HepG2 (cell line): ENCODE data around the gene HSPA1L. TPM values are rescaled to one million over a fixed set of nuclear protein-coding genes. Genes with fewer than 3 reads are reported as not detected.

ENCODE experiments used
- ADNP ChIP-seq: sonication (generic); formaldehyde crosslinking; IDR thresholded peaks from 2 replicates; pipeline ENCODE4 v1.4.0; 2020; ENCODE audit warnings: missing genetic modification reagents
- ARID2 ChIP-seq: sonication (generic); formaldehyde crosslinking; IDR thresholded peaks from 2 replicates; pipeline ENCODE4 v1.8.1; 2022; ENCODE audit warnings: mild to moderate bottlenecking, missing genetic modification reagents, borderline replicate concordance
- ATF4 ChIP-seq, 2 experiments: fragments of 450-650 bp in 1 of 2; sonication (generic) in 1 of 2; formaldehyde crosslinking; IDR thresholded peaks; 2 replicates each; pipeline versions ENCODE4 v1.5.0 to v1.8.0; 2020 to 2022; ENCODE audit warnings: mild to moderate bottlenecking in 1 of 2, missing genetic modification reagents in 1 of 2
- BCL6 ChIP-seq: IDR thresholded peaks from 2 replicates; pipeline ENCODE4 v1.6.1; 2016; ENCODE audit warnings: missing genetic modification reagents, missing compliant biosample characterization
- BHLHE40 ChIP-seq: IDR thresholded peaks from 2 replicates; pipeline ENCODE4 v1.6.1; 2011; ENCODE audit warnings: low read length, improper control_type of control experiment
- EEA1 ChIP-seq: sonication (generic); formaldehyde crosslinking; IDR thresholded peaks from 2 replicates; pipeline ENCODE4 v1.5.1; 2020; ENCODE audit warnings: mild to moderate bottlenecking, missing genetic modification reagents, borderline replicate concordance
- KDM2A ChIP-seq: sonication (generic); formaldehyde crosslinking; IDR thresholded peaks from 2 replicates; pipeline ENCODE4 v1.4.0; 2020; ENCODE audit warnings: low read depth, missing genetic modification reagents, borderline replicate concordance
- MYC ChIP-seq: sonication (generic); formaldehyde crosslinking; IDR thresholded peaks from 2 replicates; pipeline ENCODE4 v1.9.0; 2021; ENCODE audit warnings: missing genetic modification reagents, borderline replicate concordance
- PATZ1 ChIP-seq: sonication (generic); formaldehyde crosslinking; IDR thresholded peaks from 2 replicates; pipeline ENCODE4 v1.4.0; 2020; ENCODE audit warnings: missing genetic modification reagents
- PHF21A ChIP-seq: sonication (generic); formaldehyde crosslinking; IDR thresholded peaks from 2 replicates; pipeline ENCODE4 v1.5.0; 2020; ENCODE audit warnings: mild to moderate bottlenecking, missing genetic modification reagents
- POLR2A ChIP-seq, 2 experiments: IDR thresholded peaks; 2 replicates each; pipeline ENCODE4 v1.6.1; 2011; ENCODE audit warnings: low read depth in 2 of 2, low read length in 2 of 2, mild to moderate bottlenecking in 1 of 2, moderate library complexity in 1 of 2; ENCODE audit not compliant: insufficient read depth in 1 of 2
- SIN3A ChIP-seq: IDR thresholded peaks from 2 replicates; pipeline ENCODE4 v1.6.1; 2011; ENCODE audit warnings: low read depth, mild to moderate bottlenecking, control low read depth, low read length, borderline replicate concordance
- TEAD3 ChIP-seq: optimal IDR thresholded peaks from 2 replicates; pipeline ENCODE3; 2016; ENCODE audit warnings: borderline replicate concordance
- TGIF2 ChIP-seq: IDR thresholded peaks from 2 replicates; pipeline ENCODE4 v1.6.1; 2016; ENCODE audit warnings: control low read depth, missing compliant biosample characterization
- WIZ ChIP-seq: sonication (generic); formaldehyde crosslinking; IDR thresholded peaks from 2 replicates; pipeline ENCODE4 v1.5.1; 2020; ENCODE audit warnings: mild to moderate bottlenecking, missing genetic modification reagents
- ZKSCAN8 ChIP-seq: IDR thresholded peaks from 2 replicates; pipeline ENCODE4 v1.6.1; 2016; ENCODE audit warnings: borderline replicate concordance, missing genetic modification reagents, missing compliant biosample characterization
- ZNF574 ChIP-seq: sonication (generic); formaldehyde crosslinking; IDR thresholded peaks from 2 replicates; pipeline ENCODE4 v1.4.0; 2020; ENCODE audit warnings: missing genetic modification reagents
- ZNF737 ChIP-seq: sonication (generic); formaldehyde crosslinking; IDR thresholded peaks from 2 replicates; pipeline ENCODE4 v1.5.0; 2020; ENCODE audit warnings: missing genetic modification reagents, mild to moderate bottlenecking, borderline replicate concordance
- ZXDC ChIP-seq: sonication (generic); formaldehyde crosslinking; IDR thresholded peaks from 2 replicates; pipeline ENCODE4 v1.5.0; 2020; ENCODE audit warnings: mild to moderate bottlenecking, missing genetic modification reagents
- polyA plus RNA-seq, 8 experiments: library from polyadenylated mRNA; depleted of rRNA in 3 of 8; stranded (reverse) in 7 of 8; unstranded in 1 of 8; fragments of >200 nt; fragmentation: Illumina TruSeq in 4 of 8; extraction: Trizol in 4 of 8; gene quantifications; 2 replicates each; pipeline versions ENCODE4 v1.2.1 to v1.2.3, GENCODE V29; 2011 to 2016; ENCODE audit warnings: low read depth in 4 of 8, missing spikeins in 1 of 8, mixed read lengths in 1 of 8; ENCODE audit not compliant: insufficient read depth in 1 of 8
- total RNA-seq, 5 experiments: library from RNA; depleted of rRNA; stranded (reverse); fragments of >200 nt; fragmentation: Illumina TruSeq; extraction: Trizol; gene quantifications; 2 replicates each; pipeline ENCODE4 v1.2.3, GENCODE V29; 2016; ENCODE audit warnings: low read depth in 1 of 5
- TF ChIP-seq, protein P1 (sequence below): IDR thresholded peaks from 2 replicates; pipeline ENCODE4 v1.6.1; 2016; ENCODE audit warnings: low read depth, control low read depth

HSPA1L gene
- total and polyA plus RNA-seq, 2 of the 13 experiments (the other 11 are each of a cell fraction or from before 2014, with no cell fraction given), result 0.55 to 1.0 TPM

- TF ChIP-seq, protein P1, sequence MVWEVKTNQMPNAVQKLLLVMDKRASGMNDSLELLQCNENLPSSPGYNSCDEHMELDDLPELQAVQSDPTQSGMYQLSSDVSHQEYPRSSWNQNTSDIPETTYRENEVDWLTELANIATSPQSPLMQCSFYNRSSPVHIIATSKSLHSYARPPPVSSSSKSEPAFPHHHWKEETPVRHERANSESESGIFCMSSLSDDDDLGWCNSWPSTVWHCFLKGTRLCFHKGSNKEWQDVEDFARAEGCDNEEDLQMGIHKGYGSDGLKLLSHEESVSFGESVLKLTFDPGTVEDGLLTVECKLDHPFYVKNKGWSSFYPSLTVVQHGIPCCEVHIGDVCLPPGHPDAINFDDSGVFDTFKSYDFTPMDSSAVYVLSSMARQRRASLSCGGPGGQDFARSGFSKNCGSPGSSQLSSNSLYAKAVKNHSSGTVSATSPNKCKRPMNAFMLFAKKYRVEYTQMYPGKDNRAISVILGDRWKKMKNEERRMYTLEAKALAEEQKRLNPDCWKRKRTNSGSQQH (CRISPR knock-in tag), result peak; percentile 37; the same call in 1 of the 2 replicates
- peak; percentile 31; the same call in 1 of the 2 replicates for TF ChIP-seq ZNF574 (CRISPR knock-in tag)
- TF ChIP-seq ZNF737 (CRISPR knock-in tag), result peak; percentile 77; the same call in 1 of the 2 replicates
- TF ChIP-seq SIN3A, result peak; percentile 52; the same call in 1 of the 2 replicates
- TF ChIP-seq ARID2 (CRISPR knock-in tag), result no peak
- TF ChIP-seq EEA1 (CRISPR knock-in tag), result peak; percentile 28; the same call in 1 of the 2 replicates
- TF ChIP-seq BHLHE40, result peak; percentile 51; the same call in 1 of the 2 replicates
- TF ChIP-seq ZXDC (CRISPR knock-in tag), result no peak
- peak; percentile 66; the same call in 1 of the 2 replicates for TF ChIP-seq TGIF2 (CRISPR knock-in tag)
- no peak for TF ChIP-seq ZKSCAN8 (CRISPR knock-in tag)
- TF ChIP-seq ADNP (CRISPR knock-in tag), result no peak
- TF ChIP-seq MYC, result peak; percentile 42; the same call in 1 of the 2 replicates
- 0 out of 2 replicates have a peak, but pooled peaks have one; percentile 52 for TF ChIP-seq WIZ (CRISPR knock-in tag)
- TF ChIP-seq KDM2A (CRISPR knock-in tag), result peak; percentile 31; the same call in 1 of the 2 replicates
- peak; percentile 49; the same call in 1 of the 2 replicates for TF ChIP-seq PHF21A (CRISPR knock-in tag)
- TF ChIP-seq BCL6 (CRISPR knock-in tag), result no peak
- TF ChIP-seq TEAD3 (CRISPR knock-in tag), result peak; percentile 26
- TF ChIP-seq ATF4 (CRISPR knock-in tag; IDR thresholded peaks at IDR 0.05), result 0 out of 4 replicates have a peak, but pooled peaks of 1 of the 2 experiments have one; percentile 10
- TF ChIP-seq PATZ1 (CRISPR knock-in tag), result no peak
- TF ChIP-seq POLR2A (IDR thresholded peaks at IDR 0.05; ENCODE audit: insufficient read depth in 1 of 2, low read depth in 2 of 2, low read length in 2 of 2), result 0 out of 4 replicates have a peak, but pooled peaks of 1 of the 2 experiments have one; percentile 16
Observed at GRCh38 chr6:31836047-31836473, 21.0 kb upstream of the HSPA1L start (continued).
